Stimulated activated CD4-positive, alpha-beta T cell treated with anti-CD3 and anti-CD28 coated beads, TNF-alpha, amount 100 ng/mL, for 4 hours (primary cell): Measurements from ENCODE around the gene RWDD4.

Experiments
- DNase-seq, 3 experiments: peaks; one replicate each; pipeline ENCODE4 v3.0.0-alpha.2; 2020; ENCODE audit warnings: low read depth in 3 of 3

The RWDD4 gene

DNA sequence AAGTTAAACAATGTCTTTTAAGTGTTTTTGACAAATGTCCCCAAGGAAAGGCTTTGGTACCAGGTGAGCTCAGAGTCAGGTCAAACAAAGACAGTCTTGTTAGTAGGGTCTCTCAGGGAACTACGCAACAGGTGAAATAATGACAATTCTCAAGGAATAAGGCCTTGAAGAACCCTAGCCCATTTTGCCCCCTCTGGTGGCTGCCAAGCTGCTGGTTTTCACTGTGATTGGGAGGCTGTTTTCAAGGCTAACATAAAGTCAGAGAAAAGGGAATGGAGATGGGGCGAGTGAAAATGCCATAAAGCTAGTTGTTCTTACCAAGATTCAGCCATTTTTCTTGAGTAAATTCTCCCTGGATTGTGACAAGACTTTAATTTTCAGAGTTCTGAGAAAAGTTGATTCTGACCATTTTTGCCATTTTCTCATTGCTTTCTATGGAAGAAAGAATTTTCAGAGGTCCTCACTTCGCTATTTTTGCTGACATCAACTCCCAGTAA is 58.7 kb downstream of the RWDD4 start:
- DNase-seq = no peak

DNA sequence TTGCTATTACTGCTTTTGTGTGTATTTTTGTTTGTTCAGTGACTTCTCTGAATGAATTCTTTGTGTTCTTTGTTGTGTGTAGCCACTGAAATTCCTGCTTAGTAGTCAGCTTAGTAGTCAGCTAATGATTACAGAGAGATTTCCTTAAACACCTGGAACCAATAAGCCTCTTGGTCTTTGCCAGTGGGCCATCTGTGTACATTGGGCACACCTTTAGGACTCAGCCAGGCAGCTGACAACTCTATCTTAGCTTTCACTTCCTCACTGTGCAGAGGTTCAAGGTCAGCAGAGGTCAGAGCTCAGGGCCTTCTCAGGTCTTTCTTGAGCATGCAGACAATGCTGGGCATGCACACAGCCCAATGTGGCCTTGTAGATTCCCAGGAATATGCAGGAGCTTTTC is 59.3 kb downstream of the RWDD4 start:
- no peak for DNase-seq

DNA sequence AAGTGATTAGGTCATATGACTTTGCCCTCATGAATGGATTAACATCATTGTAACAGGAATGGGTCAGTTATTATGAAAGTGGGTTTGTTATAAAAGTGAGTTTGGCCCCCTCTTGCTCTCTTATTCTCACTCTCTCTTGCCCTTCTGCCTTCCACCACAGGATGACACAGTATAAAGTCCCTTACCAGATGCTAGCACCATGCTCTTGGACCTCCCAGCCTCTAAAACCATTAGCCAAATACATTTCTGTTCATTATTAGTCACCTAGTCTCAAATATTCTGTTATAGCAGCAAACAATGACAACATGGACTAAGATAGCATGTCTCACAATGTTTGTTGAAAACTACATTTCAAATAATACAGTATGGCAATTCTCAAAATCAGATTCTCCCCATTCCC is 59.7 kb downstream of the RWDD4 start:
- DNase-seq = no peak

DNA sequence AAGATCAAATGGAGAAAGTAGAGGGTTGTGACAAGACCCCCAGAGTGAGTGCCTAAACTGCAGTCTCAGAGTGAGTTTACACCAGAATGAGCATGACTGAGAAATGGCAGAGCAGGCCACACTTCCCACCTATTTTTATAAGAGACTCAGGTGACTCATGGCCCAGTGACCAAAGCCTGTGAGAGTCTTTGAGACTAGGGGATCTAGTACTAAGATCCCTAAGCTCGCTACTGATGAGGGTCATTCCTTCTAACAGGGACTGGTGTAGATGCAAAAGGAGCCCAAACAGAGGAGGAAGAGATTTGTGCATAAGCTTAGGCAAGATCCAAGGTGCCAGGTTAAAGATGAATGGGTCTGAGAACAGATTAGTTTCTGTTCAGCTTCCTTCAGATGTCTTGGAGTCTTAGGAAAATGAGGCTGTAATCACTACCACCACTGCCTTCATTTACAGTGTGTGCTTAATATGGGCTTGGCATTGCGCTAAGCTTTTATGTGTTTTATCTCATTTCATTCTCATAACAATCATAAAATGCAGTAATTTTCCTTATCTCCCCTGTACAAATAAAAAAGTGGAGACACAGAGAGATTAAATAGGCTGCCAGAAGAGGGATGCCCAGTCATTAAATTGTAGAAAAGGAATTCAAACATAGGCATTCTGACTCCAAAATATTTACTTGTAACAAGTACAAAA is 62.8 kb downstream of the RWDD4 start:
- DNase-seq = no peak

DNA sequence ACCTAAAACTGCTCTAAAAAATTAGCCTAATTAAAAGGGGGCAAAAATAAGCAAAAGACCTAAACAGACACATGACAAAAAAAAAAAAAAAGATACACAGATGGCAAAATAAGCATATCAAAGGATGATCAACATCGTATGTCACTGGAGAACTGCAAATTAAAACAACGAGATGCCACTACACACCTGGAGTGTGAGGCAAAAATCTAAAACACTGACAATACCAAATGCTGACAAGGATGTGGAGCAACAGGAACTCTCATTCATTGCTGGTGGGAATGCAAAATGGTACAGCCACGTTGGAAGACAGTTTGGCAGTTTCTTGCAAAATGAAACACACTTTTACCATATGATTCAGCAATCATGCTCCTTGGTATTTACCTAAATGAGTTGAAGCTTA is 64.2 kb downstream of the RWDD4 start:
- DNase-seq = no peak

DNA sequence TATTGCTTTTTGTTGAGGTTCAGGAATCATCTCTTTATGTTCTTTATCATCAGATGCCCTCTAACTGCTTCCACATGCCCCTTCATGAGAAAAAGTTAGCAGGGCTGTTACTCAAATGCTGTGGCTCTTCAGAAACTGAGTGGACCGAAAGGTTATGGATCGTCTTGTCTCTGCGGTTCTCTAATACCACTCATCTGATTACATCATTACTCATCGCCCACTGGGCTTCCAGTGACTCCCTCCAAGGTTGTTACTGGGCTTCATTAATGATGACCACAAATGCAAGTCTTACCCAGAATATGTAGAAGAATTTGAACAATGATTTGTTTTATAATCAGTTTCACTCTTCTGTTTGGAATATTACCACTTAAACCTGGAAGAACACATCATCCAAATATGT is 67.7 kb downstream of the RWDD4 start:
- no peak for DNase-seq
